ENCODE measurements around the gene HAPLN3. TPM values are rescaled to one million over a fixed set of nuclear protein-coding genes. Genes with fewer than 3 reads are reported as not detected.

HAPLN3 gene
- polyA plus RNA-seq, 2 of the 4 experiments (the other 2 are of a cell fraction) = 8.5 to 39.7 TPM

GRCh38 chr15:88888719-88889118 lies 6.6 kb downstream of the HAPLN3 start:
- TF ChIP-seq CBX8 (IDR thresholded peaks at IDR 0.05) = no peak
- TF ChIP-seq EHMT2 (IDR thresholded peaks at IDR 0.05; ENCODE audit: low read depth) = no peak
- no peak for TF ChIP-seq HDAC2 (IDR thresholded peaks at IDR 0.05)
- no peak for TF ChIP-seq NR3C1 (IDR thresholded peaks at IDR 0.05)
- TF ChIP-seq EP300 (IDR thresholded peaks at IDR 0.05) = no peak
- no peak for TF ChIP-seq MYC (IDR thresholded peaks at IDR 0.05; ENCODE audit: borderline replicate concordance, low read length)
- TF ChIP-seq RAD21 (conservative IDR thresholded peaks at IDR 0.05 in 1 of 2, IDR thresholded peaks at IDR 0.05 in 1 of 2) = no peak
- TF ChIP-seq, protein P1, sequence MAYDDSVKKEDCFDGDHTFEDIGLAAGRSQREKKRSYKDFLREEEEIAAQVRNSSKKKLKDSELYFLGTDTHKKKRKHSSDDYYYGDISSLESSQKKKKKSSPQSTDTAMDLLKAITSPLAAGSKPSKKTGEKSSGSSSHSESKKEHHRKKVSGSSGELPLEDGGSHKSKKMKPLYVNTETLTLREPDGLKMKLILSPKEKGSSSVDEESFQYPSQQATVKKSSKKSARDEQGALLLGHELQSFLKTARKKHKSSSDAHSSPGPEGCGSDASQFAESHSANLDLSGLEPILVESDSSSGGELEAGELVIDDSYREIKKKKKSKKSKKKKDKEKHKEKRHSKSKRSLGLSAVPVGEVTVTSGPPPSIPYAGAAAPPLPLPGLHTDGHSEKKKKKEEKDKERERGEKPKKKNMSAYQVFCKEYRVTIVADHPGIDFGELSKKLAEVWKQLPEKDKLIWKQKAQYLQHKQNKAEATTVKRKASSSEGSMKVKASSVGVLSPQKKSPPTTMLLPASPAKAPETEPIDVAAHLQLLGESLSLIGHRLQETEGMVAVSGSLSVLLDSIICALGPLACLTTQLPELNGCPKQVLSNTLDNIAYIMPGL (CRISPR knock-in tag; IDR thresholded peaks at IDR 0.05; ENCODE audit: borderline replicate concordance) = no peak
- no peak for TF ChIP-seq ZSCAN20 (CRISPR knock-in tag; IDR thresholded peaks at IDR 0.05)
- TF ChIP-seq CEBPB (IDR thresholded peaks at IDR 0.05) = no peak
- TF ChIP-seq, protein P2, sequence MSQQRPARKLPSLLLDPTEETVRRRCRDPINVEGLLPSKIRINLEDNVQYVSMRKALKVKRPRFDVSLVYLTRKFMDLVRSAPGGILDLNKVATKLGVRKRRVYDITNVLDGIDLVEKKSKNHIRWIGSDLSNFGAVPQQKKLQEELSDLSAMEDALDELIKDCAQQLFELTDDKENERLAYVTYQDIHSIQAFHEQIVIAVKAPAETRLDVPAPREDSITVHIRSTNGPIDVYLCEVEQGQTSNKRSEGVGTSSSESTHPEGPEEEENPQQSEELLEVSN (IDR thresholded peaks at IDR 0.05; ENCODE audit: borderline replicate concordance, low read depth) = no peak
- no peak for TF ChIP-seq SMC3 (IDR thresholded peaks at IDR 0.05)
- no peak for TF ChIP-seq FOXS1 (CRISPR knock-in tag; IDR thresholded peaks at IDR 0.05)
- no peak for TF ChIP-seq EHF (CRISPR knock-in tag; IDR thresholded peaks at IDR 0.05)
- TF ChIP-seq NFE2L2 (conservative IDR thresholded peaks at IDR 0.05; ENCODE audit: low read length) = no peak
- TF ChIP-seq TP53 (CRISPR knock-in tag; IDR thresholded peaks at IDR 0.05) = no peak
- TF ChIP-seq POLR2A (IDR thresholded peaks at IDR 0.05; ENCODE audit: low read length) = no peak
- no peak for TF ChIP-seq HEYL (CRISPR knock-in tag; IDR thresholded peaks at IDR 0.05)
- TF ChIP-seq CTCF (IDR thresholded peaks at IDR 0.05) = no peak
- no peak for ATAC-seq
- WGBS (ENCODE audit: missing lambda C conversion rate) = 77% methylated on average over 5 of the region's 5 CpGs

DNA sequence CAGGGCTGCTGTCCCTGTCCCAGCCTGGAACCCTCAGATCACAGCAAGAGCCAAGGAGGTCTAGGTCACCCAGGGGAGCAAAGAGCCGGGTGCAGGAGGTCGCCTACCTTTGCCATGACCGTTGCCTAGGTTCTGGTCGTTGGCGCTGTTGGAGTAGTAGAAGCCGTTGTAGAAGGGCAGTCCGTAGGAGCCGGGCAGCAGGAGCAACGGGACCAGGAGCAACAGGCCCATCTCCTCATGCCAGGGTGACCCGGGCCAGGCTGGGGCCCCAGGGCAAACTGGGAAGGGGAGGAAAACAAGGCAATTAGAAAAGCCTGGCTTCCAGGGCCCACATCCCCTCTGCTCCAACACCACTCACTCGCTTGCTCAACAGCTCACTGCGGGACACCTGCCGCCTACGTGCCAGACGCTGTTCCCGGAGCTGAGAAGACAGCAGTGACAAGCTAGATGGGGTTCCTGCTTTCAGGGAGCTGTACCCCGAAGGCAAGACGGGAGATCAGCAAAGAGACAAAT lies 8.2 kb downstream of the HAPLN3 start:
- TF ChIP-seq MAFK (IDR thresholded peaks at IDR 0.05; ENCODE audit: partially characterized antibody) (no peak), HOXB5 (CRISPR knock-in tag; IDR thresholded peaks at IDR 0.05) (no peak), CEBPB (IDR thresholded peaks at IDR 0.05) (no peak)
- TF ChIP-seq, protein P3, sequence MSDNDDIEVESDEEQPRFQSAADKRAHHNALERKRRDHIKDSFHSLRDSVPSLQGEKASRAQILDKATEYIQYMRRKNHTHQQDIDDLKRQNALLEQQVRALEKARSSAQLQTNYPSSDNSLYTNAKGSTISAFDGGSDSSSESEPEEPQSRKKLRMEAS (IDR thresholded peaks at IDR 0.05) = no peak
- TF ChIP-seq, protein P4, sequence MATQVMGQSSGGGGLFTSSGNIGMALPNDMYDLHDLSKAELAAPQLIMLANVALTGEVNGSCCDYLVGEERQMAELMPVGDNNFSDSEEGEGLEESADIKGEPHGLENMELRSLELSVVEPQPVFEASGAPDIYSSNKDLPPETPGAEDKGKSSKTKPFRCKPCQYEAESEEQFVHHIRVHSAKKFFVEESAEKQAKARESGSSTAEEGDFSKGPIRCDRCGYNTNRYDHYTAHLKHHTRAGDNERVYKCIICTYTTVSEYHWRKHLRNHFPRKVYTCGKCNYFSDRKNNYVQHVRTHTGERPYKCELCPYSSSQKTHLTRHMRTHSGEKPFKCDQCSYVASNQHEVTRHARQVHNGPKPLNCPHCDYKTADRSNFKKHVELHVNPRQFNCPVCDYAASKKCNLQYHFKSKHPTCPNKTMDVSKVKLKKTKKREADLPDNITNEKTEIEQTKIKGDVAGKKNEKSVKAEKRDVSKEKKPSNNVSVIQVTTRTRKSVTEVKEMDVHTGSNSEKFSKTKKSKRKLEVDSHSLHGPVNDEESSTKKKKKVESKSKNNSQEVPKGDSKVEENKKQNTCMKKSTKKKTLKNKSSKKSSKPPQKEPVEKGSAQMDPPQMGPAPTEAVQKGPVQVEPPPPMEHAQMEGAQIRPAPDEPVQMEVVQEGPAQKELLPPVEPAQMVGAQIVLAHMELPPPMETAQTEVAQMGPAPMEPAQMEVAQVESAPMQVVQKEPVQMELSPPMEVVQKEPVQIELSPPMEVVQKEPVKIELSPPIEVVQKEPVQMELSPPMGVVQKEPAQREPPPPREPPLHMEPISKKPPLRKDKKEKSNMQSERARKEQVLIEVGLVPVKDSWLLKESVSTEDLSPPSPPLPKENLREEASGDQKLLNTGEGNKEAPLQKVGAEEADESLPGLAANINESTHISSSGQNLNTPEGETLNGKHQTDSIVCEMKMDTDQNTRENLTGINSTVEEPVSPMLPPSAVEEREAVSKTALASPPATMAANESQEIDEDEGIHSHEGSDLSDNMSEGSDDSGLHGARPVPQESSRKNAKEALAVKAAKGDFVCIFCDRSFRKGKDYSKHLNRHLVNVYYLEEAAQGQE (IDR thresholded peaks at IDR 0.05) = no peak
- TF ChIP-seq, protein P5, sequence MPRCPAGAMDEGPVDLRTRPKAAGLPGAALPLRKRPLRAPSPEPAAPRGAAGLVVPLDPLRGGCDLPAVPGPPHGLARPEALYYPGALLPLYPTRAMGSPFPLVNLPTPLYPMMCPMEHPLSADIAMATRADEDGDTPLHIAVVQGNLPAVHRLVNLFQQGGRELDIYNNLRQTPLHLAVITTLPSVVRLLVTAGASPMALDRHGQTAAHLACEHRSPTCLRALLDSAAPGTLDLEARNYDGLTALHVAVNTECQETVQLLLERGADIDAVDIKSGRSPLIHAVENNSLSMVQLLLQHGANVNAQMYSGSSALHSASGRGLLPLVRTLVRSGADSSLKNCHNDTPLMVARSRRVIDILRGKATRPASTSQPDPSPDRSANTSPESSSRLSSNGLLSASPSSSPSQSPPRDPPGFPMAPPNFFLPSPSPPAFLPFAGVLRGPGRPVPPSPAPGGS (IDR thresholded peaks at IDR 0.05) = no peak
- no peak overlapping the region for H3K4me2 ChIP-seq
- ATAC-seq = no peak
- no peak for DNase-seq (ENCODE audit: low read depth in 1 of 2, low spot score in 1 of 2)
- WGBS (ENCODE audit: missing lambda C conversion rate) = 88% methylated on average over 18 of the region's 18 CpGs
- CTCF ChIA-PET = interaction anchor here (0.9 to 19.8 kb wide), 8 partner anchors 8 to 320 kb away, joined by 3 to 212 read pairs (median 4); no protein-coding TSS in a partner anchor
- POLR2A ChIA-PET = no interaction called here
- no peak for FAIRE-seq
- no peak overlapping the region for H3K4me3 ChIP-seq
- H3K9me3 ChIP-seq = no peaks in the 10 kb centered on the region
- H3K4me1 ChIP-seq = no peaks in the 10 kb centered on the region
- no peak overlapping the region for H3K27ac ChIP-seq

More at GRCh38 chr15:88888719-88889118, 6.6 kb downstream of the HAPLN3 start:
- CTCF ChIA-PET = interaction anchor here (5.3 to 19.8 kb wide), 3 partner anchors 10 to 287 kb away, joined by 23 to 212 read pairs (median 132); no protein-coding TSS in a partner anchor
- H3K9me3 ChIP-seq = no peaks in the 10 kb centered on the region
- H3K4me3 ChIP-seq = no peak overlapping the region
- FAIRE-seq (no peak), DNase-seq (ENCODE audit: low read depth in 1 of 2, low spot score in 1 of 2) (no peak)
- no peak overlapping the region for H3K4me2 ChIP-seq
- no peak overlapping the region for H3K27ac ChIP-seq
- no peaks in the 10 kb centered on the region for H3K4me1 ChIP-seq
- POLR2A ChIA-PET = no interaction called here

Data from A549 (cell line).